GM12892 (cell line): ENCODE measurements around the gene SLC39A11.
"Not testable (repeated sequence)": the region's sequence is repeated elsewhere in the genome, so short reads cannot be mapped to it uniquely, and the experiment has no call there.

Source experiments
- DNase-seq: peaks from one replicate; pipeline ENCODE4 v3.0.0; 2011; ENCODE audit not compliant: insufficient read length
- FAIRE-seq: peaks from 2 replicates; lab custom pipeline; 2011; peaks lifted over from hg19 to GRCh38; lab: Jason Lieb, UNC
- POLR2A ChIP-seq: IDR thresholded peaks from 2 replicates; pipeline ENCODE4 v1.6.1; 2011; ENCODE audit warnings: low read depth, low read length, control low read depth
- POLR2AphosphoS5 ChIP-seq: IDR thresholded peaks from 2 replicates; pipeline ENCODE4 v1.6.1; 2011; ENCODE audit warnings: low read depth, low read length, control low read depth
- TAF1 ChIP-seq: IDR thresholded peaks from 2 replicates; pipeline ENCODE4 v1.6.1; 2011; ENCODE audit warnings: low read depth, mild to moderate bottlenecking, control low read depth, low read length, borderline replicate concordance

The SLC39A11 gene

DNA sequence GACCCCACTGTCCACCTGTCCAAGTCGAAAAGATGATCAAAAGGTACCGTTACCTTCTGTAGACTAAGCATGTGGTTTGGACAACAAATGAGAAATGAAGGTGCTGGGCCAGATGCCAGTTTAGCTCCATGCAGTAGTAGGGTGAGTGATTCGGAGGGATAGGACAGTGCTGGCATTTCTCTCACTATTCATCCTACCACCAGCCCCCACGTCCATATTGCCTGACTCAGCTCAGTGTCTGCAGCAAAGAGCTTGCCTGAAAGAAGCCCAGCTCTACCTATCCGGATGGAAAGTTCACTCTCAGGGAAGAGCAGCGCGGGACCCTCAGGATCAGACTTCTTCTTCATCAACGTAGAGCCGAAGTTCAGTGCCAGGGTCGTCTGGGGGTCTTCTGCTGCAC is 145.0 kb downstream of the SLC39A11 start:
- TF ChIP-seq POLR2AphosphoS5 (no peak), TAF1 (no peak), POLR2A (no peak)
- DNase-seq (no peak), FAIRE-seq (no peak)

DNA sequence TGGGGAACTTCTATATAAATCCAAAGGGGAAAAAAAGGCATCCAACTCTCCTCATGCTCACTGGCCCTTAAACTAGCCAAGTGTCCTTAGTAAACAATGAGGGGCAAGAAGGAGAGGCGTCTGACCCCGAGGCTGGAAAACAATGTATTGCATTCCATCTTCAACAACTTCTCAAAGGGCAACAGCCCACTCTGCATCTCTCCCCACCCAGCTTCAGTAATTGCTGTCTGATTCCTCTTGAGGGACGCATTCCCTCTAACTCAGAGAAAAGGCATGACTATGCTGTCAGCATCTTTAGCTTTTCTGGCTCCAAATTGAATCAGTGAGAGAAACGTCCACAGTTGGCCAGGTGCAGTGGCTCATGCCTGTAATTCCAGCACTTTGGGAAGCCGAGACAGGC is 145.8 kb downstream of the SLC39A11 start:
- DNase-seq: no peak
- no peak for FAIRE-seq
- TF ChIP-seq POLR2AphosphoS5: no peak
- TF ChIP-seq POLR2A: no peak
- no peak for TF ChIP-seq TAF1

DNA sequence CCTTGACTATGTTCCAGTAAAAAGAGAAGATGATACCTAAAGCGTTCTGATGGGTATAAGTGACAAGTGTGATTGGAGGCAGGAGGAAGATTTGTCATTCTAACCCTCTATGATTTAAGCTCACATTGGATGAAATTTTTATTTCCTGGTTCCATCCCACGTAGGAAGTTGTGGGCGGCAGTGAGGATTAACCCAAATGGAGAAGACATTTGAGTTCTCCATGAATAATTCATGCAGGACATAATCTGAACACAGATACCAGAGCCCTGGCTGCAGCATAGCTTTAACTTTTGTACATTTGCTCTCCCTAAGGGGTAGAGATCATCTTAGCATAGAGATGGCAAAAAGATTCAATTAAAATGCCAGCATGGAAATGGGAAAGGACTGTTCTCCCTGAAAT is 146.3 kb downstream of the SLC39A11 start:
- FAIRE-seq: no peak

DNA sequence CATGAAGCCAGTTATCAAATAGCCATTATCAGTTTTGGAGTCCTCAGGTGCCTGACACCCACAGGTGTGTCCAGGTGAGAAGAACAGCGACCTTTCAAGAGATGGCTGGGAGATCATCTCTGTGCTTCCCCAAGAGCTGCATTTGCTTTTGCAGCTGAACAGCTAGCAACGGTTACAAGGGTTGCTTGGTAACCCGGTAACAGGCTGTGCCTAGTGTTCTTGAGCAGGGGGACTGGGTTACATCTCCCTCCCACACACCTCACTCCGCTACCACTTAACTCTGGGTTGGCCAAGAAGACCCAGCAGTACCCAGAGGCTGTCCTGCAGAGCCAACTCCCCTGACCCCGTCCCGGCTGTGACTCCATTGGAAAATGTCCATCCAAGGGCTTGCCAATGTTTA is 147.0 kb downstream of the SLC39A11 start:
- FAIRE-seq (no peak), DNase-seq (no peak)

More for the DNA sequence above, 146.3 kb downstream of the SLC39A11 start:
- TF ChIP-seq POLR2AphosphoS5 (no peak), TAF1 (no peak), POLR2A (no peak)
- DNase-seq: no peak

DNA sequence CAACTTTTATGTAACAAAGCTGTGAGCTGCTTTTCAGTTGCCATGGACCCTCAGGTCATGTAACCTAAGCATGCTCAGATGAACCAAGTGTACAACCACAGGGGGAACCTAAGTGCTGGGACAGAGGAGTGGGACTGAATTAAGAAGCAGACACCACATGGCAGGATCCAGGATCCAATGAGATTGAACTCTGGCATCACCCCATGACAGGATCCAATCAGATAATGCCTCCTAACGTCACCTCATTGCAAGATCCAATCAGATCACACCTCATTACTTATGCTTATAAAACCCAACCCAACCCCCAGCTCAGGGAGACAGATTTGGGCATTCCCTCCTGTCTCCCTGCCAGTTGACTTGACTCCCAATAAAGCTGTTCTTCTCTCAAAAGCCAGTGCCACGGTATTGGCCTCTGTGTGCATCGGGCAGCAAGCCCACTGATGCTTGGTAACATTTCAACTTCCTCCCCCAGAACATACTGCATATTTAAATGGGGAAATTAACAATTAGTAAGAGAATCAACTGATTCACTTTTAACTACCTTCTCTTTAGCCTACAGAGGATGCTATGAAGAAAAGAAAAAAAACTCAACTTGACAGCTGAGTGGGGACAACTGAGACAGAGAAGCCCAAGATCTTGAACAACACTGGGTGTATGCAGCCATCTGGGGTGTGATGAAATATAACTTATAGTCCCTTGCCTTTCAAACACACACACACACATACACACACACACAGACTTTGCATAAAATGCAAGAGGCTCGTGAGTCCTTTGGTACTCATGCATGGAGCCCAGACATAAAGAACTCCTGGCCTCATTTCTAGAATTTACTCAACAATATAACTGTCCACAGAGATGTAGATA is 148.4 kb downstream of the SLC39A11 start:
- FAIRE-seq (no peak), DNase-seq (no peak)
- TF ChIP-seq POLR2AphosphoS5: no peak
- no peak for TF ChIP-seq POLR2A
- TF ChIP-seq TAF1: no peak

More for the DNA sequence above, 147.0 kb downstream of the SLC39A11 start:
- TF ChIP-seq TAF1: no peak
- TF ChIP-seq POLR2A: no peak
- no peak for TF ChIP-seq POLR2AphosphoS5

DNA sequence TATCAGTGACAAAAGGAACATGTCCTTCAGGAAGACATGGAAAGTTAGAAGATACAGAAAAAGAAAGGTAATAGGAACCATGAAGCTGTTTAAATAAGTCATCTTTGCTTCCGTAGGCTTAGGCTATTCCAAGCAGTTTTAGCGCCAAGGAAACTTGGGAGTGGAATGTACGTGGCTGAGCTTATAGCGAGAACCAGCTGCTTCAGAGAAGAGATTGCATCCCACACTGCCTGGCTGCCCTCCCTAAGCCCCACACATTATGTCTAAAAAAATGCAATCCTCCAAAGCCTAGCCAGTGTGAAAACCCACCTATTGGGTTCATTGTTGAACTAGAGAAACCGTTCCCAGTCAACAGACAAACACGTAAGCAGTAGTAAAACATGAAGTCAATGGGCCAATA is 149.9 kb downstream of the SLC39A11 start:
- DNase-seq (no peak), FAIRE-seq (no peak)
- TF ChIP-seq POLR2AphosphoS5 (no peak), TAF1 (no peak), POLR2A (no peak)

DNA sequence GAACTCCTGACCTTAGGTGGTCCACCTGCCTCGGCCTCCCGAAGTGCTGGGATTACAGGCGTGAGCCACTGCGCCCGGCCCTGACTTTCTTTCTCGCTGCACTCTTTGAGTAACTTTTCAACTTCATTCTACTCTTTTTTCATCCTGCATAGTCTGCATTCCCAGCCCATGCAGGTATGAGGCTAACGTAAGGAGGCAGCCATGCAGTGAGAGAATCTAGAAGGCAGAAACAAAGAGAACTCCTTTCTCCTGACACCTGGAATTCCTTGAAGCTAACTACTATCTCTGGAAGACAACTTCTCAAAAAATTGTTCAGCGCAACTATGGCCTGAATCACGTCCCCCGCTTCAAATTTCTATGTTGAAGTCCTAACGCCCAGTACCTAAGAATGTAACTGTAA is 152.0 kb downstream of the SLC39A11 start:
- no peak for TF ChIP-seq POLR2AphosphoS5
- TF ChIP-seq POLR2A: no peak
- TF ChIP-seq TAF1: no peak
- DNase-seq (no peak), FAIRE-seq (no peak)

DNA sequence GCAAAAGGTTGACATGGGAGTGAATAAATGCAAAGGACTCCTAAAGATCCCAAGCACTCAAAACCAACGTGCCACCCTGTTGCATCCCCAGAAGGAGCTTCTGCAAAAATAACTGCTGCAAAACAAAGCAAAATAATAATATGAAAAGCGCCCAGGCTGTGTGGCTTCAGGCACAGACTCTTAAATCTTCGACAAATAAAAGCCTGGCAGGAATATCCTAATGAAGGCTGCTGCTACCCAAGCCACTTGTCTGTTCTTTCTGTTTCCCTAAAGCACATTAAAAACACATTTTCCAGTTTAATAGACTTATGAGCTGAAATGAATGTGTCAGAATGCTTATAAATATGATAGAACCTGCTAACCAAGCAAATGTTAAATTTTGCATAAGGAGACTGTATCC is 154.0 kb downstream of the SLC39A11 start:
- FAIRE-seq: no peak
- no peak for DNase-seq
- TF ChIP-seq POLR2A (no peak), TAF1 (no peak), POLR2AphosphoS5 (no peak)

DNA sequence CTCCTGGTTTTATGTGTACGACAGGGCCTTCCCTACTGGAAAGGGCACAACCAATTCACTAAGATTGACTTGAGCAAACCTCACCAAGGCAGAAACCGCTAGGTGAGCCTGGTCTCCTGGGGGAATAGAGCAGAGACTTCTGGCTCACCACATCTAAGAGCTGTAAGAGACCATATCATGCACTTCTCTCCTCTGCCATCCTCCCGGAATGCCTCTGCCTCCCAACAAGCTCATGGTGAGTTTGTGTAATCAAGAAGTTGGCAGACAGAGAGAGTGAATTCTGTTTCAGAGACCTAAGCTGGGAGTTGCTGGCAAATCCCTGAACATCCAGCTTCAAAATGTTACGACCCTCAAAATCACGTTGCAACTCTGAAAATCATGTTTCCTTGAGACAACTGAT is 154.8 kb downstream of the SLC39A11 start:
- no peak for DNase-seq
- FAIRE-seq: no peak
- TF ChIP-seq POLR2AphosphoS5 (no peak), TAF1 (no peak)

DNA sequence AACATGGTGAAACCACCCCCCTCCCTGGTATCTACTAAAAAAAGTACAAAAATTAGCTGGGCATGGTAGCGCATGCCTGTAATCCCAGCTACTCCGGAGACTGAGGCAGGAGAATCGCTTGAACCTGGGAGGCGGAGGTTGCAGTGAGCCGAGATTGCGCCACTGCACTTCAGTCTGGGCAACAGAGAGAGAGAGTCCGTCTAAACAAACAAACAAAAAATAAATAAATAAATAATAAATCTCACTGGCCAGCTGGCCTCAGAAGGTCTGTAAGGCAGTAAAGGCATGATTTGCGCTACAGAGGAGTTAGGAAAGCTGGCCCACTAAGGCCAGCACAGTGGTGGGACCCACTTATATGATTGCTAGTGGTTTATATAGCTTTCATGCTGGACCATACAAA is 155.2 kb downstream of the SLC39A11 start:
- DNase-seq, FAIRE-seq: not testable (repeated sequence)

DNA sequence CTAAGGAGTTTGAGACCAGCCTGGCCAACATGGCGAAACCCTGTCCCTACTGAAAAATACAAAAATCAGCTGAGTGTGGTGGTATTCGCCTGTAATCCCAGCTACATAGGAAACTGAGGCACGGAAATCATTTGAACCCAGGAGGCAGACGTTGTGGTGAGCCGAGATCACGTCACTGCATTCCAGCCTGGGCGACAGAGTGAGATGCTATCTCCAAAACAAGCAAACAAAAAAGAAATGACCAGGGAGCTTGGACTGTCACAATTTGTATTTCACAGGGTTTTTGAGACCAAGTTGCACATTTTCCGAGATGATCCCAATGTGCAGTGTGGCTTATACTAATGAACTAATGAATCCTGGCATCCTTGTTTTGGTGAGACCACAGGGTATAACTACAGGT is 156.5 kb downstream of the SLC39A11 start:
- TF ChIP-seq TAF1 (no peak), POLR2AphosphoS5 (no peak)
- FAIRE-seq: no peak
- no peak for DNase-seq

DNA sequence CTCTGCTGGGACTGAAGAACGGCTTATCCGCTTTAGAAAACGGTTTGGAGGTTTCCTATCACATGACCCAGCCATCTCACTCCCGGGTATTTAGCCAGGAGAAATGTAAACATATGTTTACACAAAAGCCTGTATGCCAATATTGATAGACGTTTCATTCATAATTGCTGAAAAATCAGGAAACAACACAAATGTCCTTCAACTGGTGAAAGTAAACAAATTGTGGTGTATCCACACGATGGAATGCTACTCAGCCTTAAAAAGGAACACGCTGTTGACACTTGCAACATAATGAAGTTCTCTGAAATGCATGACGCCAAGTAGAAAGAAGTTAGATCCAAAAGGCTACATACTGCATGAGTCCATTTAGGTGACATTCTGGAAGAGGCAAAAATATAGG is 157.6 kb downstream of the SLC39A11 start:
- no peak for FAIRE-seq
- TF ChIP-seq TAF1 (no peak), POLR2AphosphoS5 (no peak), POLR2A (no peak)

DNA sequence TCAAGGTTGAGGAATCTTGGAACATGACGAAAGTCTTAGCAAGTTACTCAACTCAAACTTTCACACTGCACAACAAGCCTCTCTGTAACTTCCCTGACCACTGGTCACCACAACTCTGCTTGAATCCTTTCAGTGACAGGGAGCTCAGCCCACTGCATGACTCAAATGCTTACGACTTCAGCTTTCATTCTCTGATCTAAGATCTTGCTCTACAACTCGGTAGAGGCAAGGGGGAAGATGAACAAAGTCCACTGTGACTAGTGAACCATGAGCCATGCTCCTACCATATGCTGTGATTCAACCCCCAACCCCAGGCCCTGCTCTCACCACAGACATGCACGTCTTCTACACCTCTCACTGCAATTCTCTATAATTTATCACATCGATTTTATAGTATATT is 160.9 kb downstream of the SLC39A11 start:
- TF ChIP-seq POLR2AphosphoS5: no peak
- TF ChIP-seq TAF1: no peak
- no peak for TF ChIP-seq POLR2A
- no peak for DNase-seq
- no peak for FAIRE-seq

More for the DNA sequence above, 157.6 kb downstream of the SLC39A11 start:
- DNase-seq: no peak

DNA sequence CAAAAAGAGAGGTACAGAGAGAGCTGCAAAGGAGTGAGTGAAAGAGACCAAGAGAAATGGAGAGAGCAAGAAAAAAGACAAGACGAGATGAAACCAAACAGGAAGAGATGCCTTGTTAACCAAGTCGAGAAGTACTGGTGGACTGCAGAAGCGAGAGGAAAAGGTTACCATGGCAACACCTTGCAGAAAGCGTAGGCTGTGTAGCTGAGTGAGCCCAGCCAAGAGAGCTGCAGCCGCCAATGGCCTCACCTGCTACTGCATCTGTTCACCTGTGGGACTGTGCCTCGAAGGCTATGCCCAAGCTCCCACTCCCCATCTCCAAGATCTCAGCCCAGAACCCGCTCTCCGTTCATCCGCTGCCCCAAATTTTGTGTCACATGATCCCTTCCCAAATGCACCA is 161.3 kb downstream of the SLC39A11 start:
- TF ChIP-seq TAF1 (no peak), POLR2AphosphoS5 (no peak), POLR2A (no peak)
- DNase-seq: peak; percentile 32
- peak; percentile 61 for FAIRE-seq
